A673 (cell line): ENCODE results near the gene SSTR5. TPM values are rescaled to one million over a fixed set of nuclear protein-coding genes. Genes with fewer than 3 reads are reported as not detected.

ENCODE experiments used
- BruUV-seq: library from RNA; stranded (reverse); fragments of 400-500 nt; replicated peaks from 2 replicates; lab custom pipeline; 2021; lab: Mats Ljungman, UMichigan
- CTCF ChIA-PET: fragments of 300-600 bp; sonication (Branson Sonifier 250); formaldehyde crosslinking; loops from one replicate; lab custom pipeline; 2022; ENCODE audit warnings: antibody characterized with exemption; lab: Charles Lee
- POLR2A ChIA-PET: fragments of 300-600 bp; sonication (Branson Sonifier 250); formaldehyde crosslinking; loops from one replicate; lab custom pipeline; 2022; ENCODE audit warnings: antibody characterized with exemption; ENCODE audit not compliant: low non-redundant PET; lab: Charles Lee
- DNase-seq: peaks from one replicate; pipeline ENCODE4 v3.0.0-alpha.2; 2015; ENCODE audit warnings: low spot score
- H3K27ac ChIP-seq: fragments of 200-600 bp; sonication (generic); 2 replicates; pipeline ENCODE4 v1.5.1; 2016; ENCODE audit warnings: mixed run types, low read depth, mild to moderate bottlenecking, mixed read lengths, antibody characterized with exemption, low read length; ENCODE audit not compliant: poor library complexity, severe bottlenecking
- H3K27me3 ChIP-seq: fragments of 200-600 bp; sonication (generic); replicated peaks from 2 replicates; pipeline ENCODE4 v1.6.1; 2017; ENCODE audit warnings: mixed run types, low read depth, mild to moderate bottlenecking, mixed read lengths, antibody characterized with exemption, low read length; ENCODE audit not compliant: insufficient read depth, poor library complexity
- H3K36me3 ChIP-seq: fragments of 200-600 bp; sonication (generic); 2 replicates; pipeline ENCODE4 v1.6.1; 2016; ENCODE audit warnings: mixed run types, mild to moderate bottlenecking, mixed read lengths, antibody characterized with exemption, low read length; ENCODE audit not compliant: insufficient read depth, poor library complexity, severe bottlenecking
- H3K4me1 ChIP-seq: fragments of 200-600 bp; sonication (generic); 2 replicates; pipeline ENCODE4 v1.6.1; 2017; ENCODE audit warnings: mixed run types, mild to moderate bottlenecking, mixed read lengths, antibody characterized with exemption, low read length; ENCODE audit not compliant: insufficient read depth, poor library complexity, severe bottlenecking
- H3K4me3 ChIP-seq: fragments of 200-600 bp; sonication (generic); 2 replicates; pipeline ENCODE4 v1.5.1; 2016; ENCODE audit warnings: low read depth, mixed run types, mild to moderate bottlenecking, mixed read lengths, low read length; ENCODE audit not compliant: poor library complexity, severe bottlenecking
- H3K9me3 ChIP-seq: fragments of 200-600 bp; sonication (generic); 2 replicates; pipeline ENCODE4 v1.6.1; 2016; ENCODE audit warnings: mixed run types, low read depth, mild to moderate bottlenecking, mixed read lengths, antibody characterized with exemption, low read length; ENCODE audit not compliant: poor library complexity, severe bottlenecking
- CTCF ChIP-seq: fragments of 300-800, 200-600 bp; sonication (generic); conservative IDR thresholded peaks from 2 replicates; pipeline ENCODE4 v1.5.1; 2017; ENCODE audit warnings: low read depth, mild to moderate bottlenecking, antibody characterized with exemption, low read length, moderate library complexity, mixed read lengths
- EZH2 ChIP-seq: fragments of 200-600 bp; sonication (generic); IDR thresholded peaks from 2 replicates; pipeline ENCODE4 v1.6.1; 2017; ENCODE audit warnings: borderline replicate concordance, low read depth, mild to moderate bottlenecking, mixed read lengths, antibody characterized with exemption, low read length; ENCODE audit not compliant: poor library complexity, severe bottlenecking
- intact Hi-C: fragments of 100-400 bp; cut with micrococcal nuclease; formaldehyde crosslinking; loops from one replicate; pipeline ENCODE4 v1.10.0; 2022; ENCODE audit not compliant: unreplicated experiment
- total RNA-seq: library from RNA; stranded (reverse); gene quantifications from 2 replicates; pipeline ENCODE4 v1.2.3, GENCODE V29; 2021

The SSTR5 gene
- total RNA-seq, 1 experiment from 2014 or later, result not detected

GRCh38 chr16:1101133-1101532 is 28.6 kb downstream of the SSTR5 start:
- Histone ChIP-seq H3K27me3 (no peaks in the 10 kb centered on the region), H3K27ac (no peak overlapping the region), H3K4me3 (no peak overlapping the region), H3K36me3 (no peaks in the 10 kb centered on the region), H3K4me1 (peaks cover 4% of the 10 kb centered on the region), H3K9me3 (no peaks in the 10 kb centered on the region)
- TF ChIP-seq EZH2, result no peak
- TF ChIP-seq CTCF, result no peak
- no peak for DNase-seq
- intact Hi-C loops, result no loop called here
- ChIA-PET CTCF (interaction anchor here (0.5 kb wide), 1 partner anchor 44 kb away, joined by 3 read pairs; no protein-coding TSS in a partner anchor), POLR2A (no interaction called here)
- no TSS peak for BruUV-seq

GRCh38 chr16:1101573-1102332 is 29.2 kb downstream of the SSTR5 start:
- no peak for TF ChIP-seq EZH2
- TF ChIP-seq CTCF, result no peak
- DNase-seq, result no peak
- H3K4me3 ChIP-seq, result no peak overlapping the region
- intact Hi-C loops, result no loop called here
- no peaks in the 10 kb centered on the region for H3K27me3 ChIP-seq
- ChIA-PET CTCF (interaction anchor here (0.5 to 0.7 kb wide), 2 partner anchors 39 to 45 kb away, joined by 3 read pairs; no protein-coding TSS in a partner anchor), POLR2A (no interaction called here)
- no peak overlapping the region for H3K27ac ChIP-seq
- no peaks in the 10 kb centered on the region for H3K9me3 ChIP-seq
- H3K36me3 ChIP-seq, result no peaks in the 10 kb centered on the region
- no TSS peak for BruUV-seq
- peaks cover 4% of the 10 kb centered on the region for H3K4me1 ChIP-seq

GRCh38 chr16:1102333-1102700 is 29.8 kb downstream of the SSTR5 start:
- intact Hi-C loops, result no loop called here
- Histone ChIP-seq H3K36me3 (no peaks in the 10 kb centered on the region), H3K27ac (no peak overlapping the region), H3K4me1 (peaks cover 4% of the 10 kb centered on the region), H3K4me3 (no peak overlapping the region), H3K27me3 (no peaks in the 10 kb centered on the region), H3K9me3 (no peaks in the 10 kb centered on the region)
- POLR2A ChIA-PET, result no interaction called here
- BruUV-seq, result no TSS peak
- DNase-seq, result no peak
- CTCF ChIA-PET, result interaction anchor here (0.7 to 0.8 kb wide), 2 partner anchors 38 to 43 kb away, joined by 3 read pairs; no protein-coding TSS in a partner anchor
- TF ChIP-seq CTCF, result no peak
- no peak for TF ChIP-seq EZH2
